Mucosa of descending colon (tissue), 3 donors: ENCODE results near the gene HEXIM1. TPM values are rescaled to one million over a fixed set of nuclear protein-coding genes. Genes with fewer than 3 reads are reported as not detected.

ENCODE experiments used
- ATAC-seq: fragments of 200-7000 bp; cut with Tn5 transposase; one replicate; pipeline ENCODE4 v1.9.1; 2020; ENCODE audit warnings: mild to moderate bottlenecking, moderate library complexity
- DNase-seq, 3 donors: peaks; one replicate each; pipeline ENCODE4 v3.0.0-alpha.2; 2020
- H3K36me3 ChIP-seq: fragments of 200-600 bp; one replicate; pipeline ENCODE4 v1.8.0; 2021; ENCODE audit warnings: low read depth, mild to moderate bottlenecking
- H3K4me1 ChIP-seq: fragments of 200-600 bp; one replicate; pipeline ENCODE4 v1.8.0; 2021; ENCODE audit warnings: low read depth, mild to moderate bottlenecking
- H3K4me3 ChIP-seq: fragments of 200-600 bp; one replicate; pipeline ENCODE4 v1.8.0; 2021; ENCODE audit warnings: mild to moderate bottlenecking
- H3K9me3 ChIP-seq: fragments of 200-600 bp; one replicate; pipeline ENCODE4 v1.8.0; 2021; ENCODE audit warnings: mild to moderate bottlenecking
- intact Hi-C, 2 donors: fragments of 100-400 bp; cut with DNase I in 1 of 2; cut with micrococcal nuclease in 1 of 2; formaldehyde crosslinking; loops; one replicate each; pipeline versions ENCODE4 v1.11.0 to v1.11.1; 2022; cut with DNase I, micrococcal nuclease
- total RNA-seq, 3 donors: library from RNA; stranded (reverse); fragmentation: NEBNext Ultra II Directional in 2 of 3; extraction: Animal tissue kit (Norgen Biotek cat#: 25700) in 2 of 3; gene quantifications; one replicate each; pipeline versions ENCODE4 v1.2.1 to v1.2.4, GENCODE V29; 2021 to 2023
- TF ChIP-seq, protein P1 (sequence below): fragments of 200-600 bp; IDR thresholded peaks from one replicate; pipeline ENCODE4 v1.8.0; 2022; ENCODE audit warnings: antibody characterized with exemption, mild to moderate bottlenecking
- donor health status: DM: no; HTN: no; CAD: no; lungs with moderate emphysema.
- donor health status: DM: no; HTN: no; CAD: no.
- donor health status: DM: no; HTN: yes; CAD: no.

The HEXIM1 gene
- total RNA-seq, 3 donors from 2014 or later, result 36.7 to 98.2 (median 37.0) TPM

DNA sequence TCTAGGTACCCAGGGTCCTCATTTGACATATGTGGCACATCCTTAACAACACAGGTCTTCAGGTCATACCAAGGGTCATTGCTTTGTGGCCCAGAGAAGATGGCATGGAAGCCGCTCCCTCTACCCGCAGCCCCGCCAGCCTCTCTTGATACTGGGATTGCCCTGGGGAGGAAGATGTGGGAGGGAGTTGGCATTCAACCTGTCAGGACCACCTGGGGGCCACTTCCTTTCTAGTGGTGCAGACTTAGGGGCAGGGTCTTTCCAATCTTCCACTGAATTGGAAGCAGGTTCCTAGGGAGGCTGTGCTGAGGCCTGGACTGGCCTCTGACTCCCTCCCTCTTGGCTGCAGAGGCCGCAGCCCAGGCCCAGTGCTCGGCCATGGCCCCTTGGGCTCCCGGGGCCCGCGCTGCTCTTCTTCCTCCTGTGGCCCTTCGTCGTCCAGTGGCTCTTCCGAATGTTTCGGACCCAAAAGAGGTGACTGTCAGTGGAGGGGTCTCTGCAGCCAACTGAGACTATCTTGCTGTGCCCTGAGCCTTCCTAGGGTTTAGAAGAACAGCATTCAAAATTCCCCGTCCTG is 5.1 kb upstream of the HEXIM1 start:
- Histone ChIP-seq H3K4me3 (no peak overlapping the region), H3K9me3 (no peaks in the 10 kb centered on the region), H3K36me3 (no peaks in the 10 kb centered on the region), H3K4me1 (peaks cover 24% of the 10 kb centered on the region)
- peak in 1 of 3 donors; percentile 23 for DNase-seq
- intact Hi-C loops, result no loop called here
- TF ChIP-seq, protein P1, sequence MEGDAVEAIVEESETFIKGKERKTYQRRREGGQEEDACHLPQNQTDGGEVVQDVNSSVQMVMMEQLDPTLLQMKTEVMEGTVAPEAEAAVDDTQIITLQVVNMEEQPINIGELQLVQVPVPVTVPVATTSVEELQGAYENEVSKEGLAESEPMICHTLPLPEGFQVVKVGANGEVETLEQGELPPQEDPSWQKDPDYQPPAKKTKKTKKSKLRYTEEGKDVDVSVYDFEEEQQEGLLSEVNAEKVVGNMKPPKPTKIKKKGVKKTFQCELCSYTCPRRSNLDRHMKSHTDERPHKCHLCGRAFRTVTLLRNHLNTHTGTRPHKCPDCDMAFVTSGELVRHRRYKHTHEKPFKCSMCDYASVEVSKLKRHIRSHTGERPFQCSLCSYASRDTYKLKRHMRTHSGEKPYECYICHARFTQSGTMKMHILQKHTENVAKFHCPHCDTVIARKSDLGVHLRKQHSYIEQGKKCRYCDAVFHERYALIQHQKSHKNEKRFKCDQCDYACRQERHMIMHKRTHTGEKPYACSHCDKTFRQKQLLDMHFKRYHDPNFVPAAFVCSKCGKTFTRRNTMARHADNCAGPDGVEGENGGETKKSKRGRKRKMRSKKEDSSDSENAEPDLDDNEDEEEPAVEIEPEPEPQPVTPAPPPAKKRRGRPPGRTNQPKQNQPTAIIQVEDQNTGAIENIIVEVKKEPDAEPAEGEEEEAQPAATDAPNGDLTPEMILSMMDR, result no peak
- no peak for ATAC-seq

DNA sequence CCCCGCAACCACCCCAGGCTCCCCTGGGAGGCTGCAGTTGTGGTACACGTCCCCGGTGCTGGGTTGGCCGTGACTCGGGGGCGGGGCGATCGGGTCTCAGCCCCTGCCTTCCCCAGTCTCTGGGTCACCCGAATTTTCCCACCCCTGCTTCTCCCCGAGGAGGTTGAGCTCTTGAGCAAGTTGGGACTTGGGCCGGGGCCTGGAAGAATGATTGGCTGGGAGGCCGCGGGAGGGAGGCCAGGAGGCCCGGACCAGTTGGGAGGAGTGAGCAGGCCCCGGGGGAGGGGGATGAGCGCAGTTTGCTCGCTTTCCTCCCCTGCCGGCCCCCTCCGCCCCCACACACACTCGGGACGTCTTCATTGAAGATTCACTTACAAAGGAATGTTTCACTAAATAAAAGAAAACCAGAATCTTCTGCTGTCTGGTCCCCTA is 4.5 kb upstream of the HEXIM1 start:
- intact Hi-C loops, result no loop called here

DNA sequence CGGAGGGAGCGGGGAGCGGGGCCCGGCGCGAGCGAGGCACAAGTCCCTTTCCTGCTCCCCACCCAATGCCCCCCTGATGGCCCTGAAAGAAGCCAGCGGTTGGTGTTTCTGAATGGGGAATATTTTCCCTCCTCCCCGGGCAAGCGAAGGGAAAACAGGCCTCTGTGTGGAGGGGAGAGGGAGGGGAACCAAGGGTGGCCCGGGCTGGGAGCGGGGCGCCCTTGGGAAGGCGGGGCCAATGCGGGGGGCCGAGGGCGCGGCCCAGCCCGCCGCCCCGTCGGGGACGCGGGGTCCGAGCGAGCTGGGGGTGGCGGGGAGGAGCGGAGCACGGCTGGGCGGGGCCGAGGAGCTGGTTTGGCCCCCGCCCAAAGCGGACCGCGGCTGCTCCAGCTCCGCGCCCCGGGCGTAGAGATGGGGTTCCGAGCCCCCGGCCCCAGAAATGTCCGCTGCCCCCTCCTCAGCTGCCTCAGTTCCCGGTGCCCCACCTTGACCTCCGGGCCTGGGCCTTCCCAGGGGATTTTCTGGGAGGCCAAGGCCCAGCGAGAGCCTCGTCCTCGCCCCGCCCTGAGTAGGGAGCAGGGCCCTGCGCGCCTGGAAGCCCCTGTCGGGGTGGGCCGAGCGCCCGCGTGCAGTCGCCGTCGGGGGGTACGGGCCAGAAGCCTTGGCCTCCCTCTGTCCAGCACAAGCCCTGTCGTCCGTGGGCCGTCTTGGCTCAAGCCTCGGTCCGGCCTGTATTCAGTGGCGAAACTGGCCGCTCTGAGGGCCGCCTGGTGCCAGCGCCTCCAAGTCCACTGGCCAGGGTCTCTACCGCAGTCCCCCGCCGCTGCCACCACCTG is 3.9 kb upstream of the HEXIM1 start:
- no peaks in the 10 kb centered on the region for H3K36me3 ChIP-seq
- intact Hi-C loops, result no loop called here
- peaks cover 22% of the 10 kb centered on the region for H3K4me1 ChIP-seq
- DNase-seq (peak; percentile 64 to 74 (median 73)), ATAC-seq (no peak)
- H3K9me3 ChIP-seq, result no peaks in the 10 kb centered on the region
- no peak overlapping the region for H3K4me3 ChIP-seq
- TF ChIP-seq, protein P1, result no peak

More for the DNA sequence above, 4.5 kb upstream of the HEXIM1 start:
- no peaks in the 10 kb centered on the region for H3K36me3 ChIP-seq
- no peak overlapping the region for H3K4me3 ChIP-seq
- TF ChIP-seq, protein P1, result no peak
- peaks cover 22% of the 10 kb centered on the region for H3K4me1 ChIP-seq
- DNase-seq (peak; percentile 73 to 87 (median 79)), ATAC-seq (no peak)
- no peaks in the 10 kb centered on the region for H3K9me3 ChIP-seq

DNA sequence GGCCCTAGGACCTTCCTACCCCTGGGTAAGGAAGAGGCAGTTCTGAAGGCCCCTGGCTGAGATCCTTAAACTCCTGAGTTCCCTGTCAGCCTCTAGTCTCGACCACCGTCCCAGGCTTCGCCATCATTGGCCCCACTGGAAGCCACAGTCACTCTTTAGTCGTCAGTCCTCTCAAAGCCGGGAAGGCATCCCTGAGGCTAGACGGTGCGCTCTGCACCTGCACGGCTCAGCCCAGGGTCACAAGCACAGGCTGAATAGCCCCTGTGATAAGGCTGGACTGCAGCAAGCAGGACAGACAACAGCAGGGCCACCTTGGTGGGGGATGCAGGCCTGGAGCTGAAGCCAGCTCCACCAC is 3.3 kb upstream of the HEXIM1 start:
- DNase-seq, result no peak
- no peaks in the 10 kb centered on the region for H3K36me3 ChIP-seq
- ATAC-seq, result no peak
- TF ChIP-seq, protein P1, result no peak
- intact Hi-C loops, result no loop called here
- no peak overlapping the region for H3K4me3 ChIP-seq
- peaks cover 22% of the 10 kb centered on the region for H3K4me1 ChIP-seq
- H3K9me3 ChIP-seq, result no peaks in the 10 kb centered on the region

DNA sequence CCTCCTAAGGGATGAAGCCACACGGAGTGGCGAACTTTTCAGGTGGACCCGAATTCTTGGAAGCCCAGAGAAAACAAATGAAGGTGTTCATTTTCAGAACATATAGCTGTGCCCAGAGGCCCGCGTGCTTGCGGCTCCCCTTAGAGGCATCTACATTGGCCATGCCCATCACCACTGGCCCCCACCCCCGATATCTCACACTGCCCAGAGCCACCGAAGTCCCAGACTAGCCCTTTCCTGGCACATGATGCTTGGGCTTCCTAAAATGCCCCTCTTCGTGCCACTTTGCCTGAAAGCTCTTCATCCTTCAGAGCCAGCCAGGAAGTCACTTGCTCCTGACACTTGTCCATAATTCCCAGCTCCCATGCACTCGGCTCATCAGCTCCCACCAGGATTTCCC is 2.1 kb upstream of the HEXIM1 start:
- H3K4me3 ChIP-seq, result no peak overlapping the region

More for the DNA sequence above, 2.1 kb upstream of the HEXIM1 start:
- intact Hi-C loops, result no loop called here
- DNase-seq, result peak in 2 of 3 donors; percentile 52 to 66
- TF ChIP-seq, protein P1, result no peak
- ATAC-seq, result no peak
- Histone ChIP-seq H3K36me3 (no peaks in the 10 kb centered on the region), H3K9me3 (no peaks in the 10 kb centered on the region), H3K4me1 (peaks cover 29% of the 10 kb centered on the region)
